Measurements from ENCODE around the gene NAV1.

The NAV1 gene

DNA sequence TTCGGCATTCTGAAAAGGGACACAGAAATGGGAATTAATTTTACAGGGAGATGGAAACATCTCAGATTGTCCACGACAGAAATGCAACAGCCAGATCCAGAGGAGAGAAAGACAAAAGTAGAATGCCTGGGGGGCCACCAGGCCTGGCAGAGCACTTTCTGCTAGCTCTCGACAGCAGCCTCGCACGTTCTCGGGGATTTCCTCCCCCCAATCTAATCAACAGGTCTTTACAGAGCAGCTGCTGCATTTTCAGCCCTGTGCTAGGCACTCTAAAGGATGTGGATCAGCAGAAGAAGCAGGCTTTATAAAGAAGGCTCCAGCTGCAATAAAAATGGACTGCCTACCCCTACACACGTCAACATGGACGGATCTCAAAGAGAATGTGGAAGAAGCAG, 42.6 kb upstream of the NAV1 start:
- Histone ChIP-seq H3K4me3 (ENCODE audit: insufficient read depth, low read depth, low read length, poor library complexity, severe bottlenecking) (no peak overlapping the region), H3K36me3 (ENCODE audit: control insufficient read depth, insufficient read depth, low read length) (peaks cover 36% of the 10 kb centered on the region), H3K27me3 (replicated peaks; ENCODE audit: control insufficient read depth, insufficient read depth, low read length, poor library complexity, severe bottlenecking) (no peaks in the 10 kb centered on the region), H3K27ac (ENCODE audit: insufficient read depth, low read length, poor library complexity, severe bottlenecking) (no peak overlapping the region), H3K4me1 (ENCODE audit: control insufficient read depth, insufficient read depth, low read length, poor library complexity, severe bottlenecking) (no peaks in the 10 kb centered on the region), H3K9me3 (ENCODE audit: control insufficient read depth, low read length) (no peaks in the 10 kb centered on the region)
- no peak for DNase-seq

DNA sequence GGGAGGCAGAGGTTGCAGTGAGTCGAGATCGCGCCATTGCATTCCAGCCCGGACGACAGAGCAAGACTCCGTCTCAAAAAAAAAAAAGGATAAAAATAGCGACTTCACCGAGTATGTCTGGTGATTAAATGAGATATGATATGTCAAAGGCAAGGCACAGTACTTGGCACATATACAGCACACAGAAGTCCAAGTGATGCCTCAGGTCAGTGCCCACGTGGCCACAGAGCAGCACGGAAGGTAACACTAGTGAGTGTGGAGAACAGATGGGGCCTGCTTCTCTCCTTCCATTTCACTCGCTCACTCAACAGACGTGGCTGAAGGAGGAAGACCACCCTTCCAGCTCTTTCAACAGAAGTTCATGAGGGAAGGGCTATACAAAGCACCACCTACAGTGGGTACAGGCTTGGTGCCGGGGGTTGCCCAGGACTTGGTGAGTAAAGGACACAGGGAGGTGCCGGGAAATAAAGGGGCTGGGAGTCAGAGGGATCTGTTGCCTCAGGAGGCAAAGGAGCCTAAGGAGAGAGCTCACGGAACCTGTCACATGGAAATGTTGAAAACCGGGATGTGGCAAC, 40.9 kb upstream of the NAV1 start:
- H3K36me3 ChIP-seq (ENCODE audit: control insufficient read depth, insufficient read depth, low read length) = peaks cover 33% of the 10 kb centered on the region

DNA sequence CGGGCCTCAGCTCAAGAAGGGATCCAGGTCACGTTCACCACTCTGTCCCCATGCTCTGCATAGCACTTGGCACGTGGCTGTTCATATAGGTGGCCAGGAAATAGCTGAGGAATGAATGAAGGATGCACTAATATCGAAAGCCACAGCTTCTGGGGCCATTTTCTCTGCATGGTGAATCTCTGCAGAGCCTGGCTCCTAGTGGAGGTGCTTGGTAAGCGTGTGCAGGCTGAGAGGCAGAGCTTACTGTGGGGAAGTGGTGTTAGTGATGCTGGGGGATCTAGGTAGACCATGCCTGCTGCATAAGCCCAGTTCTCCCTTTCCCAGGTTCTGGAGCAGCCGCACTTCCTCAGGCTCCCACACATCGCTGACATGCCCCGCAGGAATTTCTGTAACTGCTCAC, 40.3 kb upstream of the NAV1 start:
- Histone ChIP-seq H3K9me3 (ENCODE audit: control insufficient read depth, low read length) (no peaks in the 10 kb centered on the region), H3K36me3 (ENCODE audit: control insufficient read depth, insufficient read depth, low read length) (peaks cover 29% of the 10 kb centered on the region), H3K27ac (ENCODE audit: insufficient read depth, low read length, poor library complexity, severe bottlenecking) (no peak overlapping the region), H3K4me1 (ENCODE audit: control insufficient read depth, insufficient read depth, low read length, poor library complexity, severe bottlenecking) (no peaks in the 10 kb centered on the region), H3K27me3 (replicated peaks; ENCODE audit: control insufficient read depth, insufficient read depth, low read length, poor library complexity, severe bottlenecking) (no peaks in the 10 kb centered on the region), H3K4me3 (ENCODE audit: insufficient read depth, low read depth, low read length, poor library complexity, severe bottlenecking) (no peak overlapping the region)
- no peak for DNase-seq

More for the DNA sequence above, 40.9 kb upstream of the NAV1 start:
- no peaks in the 10 kb centered on the region for H3K9me3 ChIP-seq (ENCODE audit: control insufficient read depth, low read length)
- no peaks in the 10 kb centered on the region for H3K4me1 ChIP-seq (ENCODE audit: control insufficient read depth, insufficient read depth, low read length, poor library complexity, severe bottlenecking)
- no peak overlapping the region for H3K4me3 ChIP-seq (ENCODE audit: insufficient read depth, low read depth, low read length, poor library complexity, severe bottlenecking)
- DNase-seq = no peak
- H3K27me3 ChIP-seq (replicated peaks; ENCODE audit: control insufficient read depth, insufficient read depth, low read length, poor library complexity, severe bottlenecking) = no peaks in the 10 kb centered on the region
- no peak overlapping the region for H3K27ac ChIP-seq (ENCODE audit: insufficient read depth, low read length, poor library complexity, severe bottlenecking)

DNA sequence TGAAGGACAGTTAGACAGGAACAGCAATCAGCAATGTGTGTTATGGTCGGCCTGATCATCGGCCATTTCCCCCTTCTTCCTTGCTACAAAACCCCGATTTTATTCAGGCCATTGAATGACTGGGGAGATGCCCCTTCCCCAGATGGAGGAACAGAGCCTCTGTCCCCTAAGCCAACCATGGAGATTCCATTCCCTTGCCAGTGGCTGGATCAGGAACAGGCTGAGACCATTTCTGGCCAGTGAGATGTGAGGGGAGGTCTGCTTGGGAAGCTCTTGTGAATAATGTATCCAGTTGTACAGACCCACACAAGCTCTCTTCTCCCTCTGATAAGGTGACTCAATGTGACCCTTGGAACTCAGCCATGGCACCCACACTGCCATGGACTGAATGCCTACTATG, 39.7 kb upstream of the NAV1 start:
- H3K4me1 ChIP-seq (ENCODE audit: control insufficient read depth, insufficient read depth, low read length, poor library complexity, severe bottlenecking) = no peaks in the 10 kb centered on the region
- DNase-seq = no peak
- H3K36me3 ChIP-seq (ENCODE audit: control insufficient read depth, insufficient read depth, low read length) = peaks cover 23% of the 10 kb centered on the region

DNA sequence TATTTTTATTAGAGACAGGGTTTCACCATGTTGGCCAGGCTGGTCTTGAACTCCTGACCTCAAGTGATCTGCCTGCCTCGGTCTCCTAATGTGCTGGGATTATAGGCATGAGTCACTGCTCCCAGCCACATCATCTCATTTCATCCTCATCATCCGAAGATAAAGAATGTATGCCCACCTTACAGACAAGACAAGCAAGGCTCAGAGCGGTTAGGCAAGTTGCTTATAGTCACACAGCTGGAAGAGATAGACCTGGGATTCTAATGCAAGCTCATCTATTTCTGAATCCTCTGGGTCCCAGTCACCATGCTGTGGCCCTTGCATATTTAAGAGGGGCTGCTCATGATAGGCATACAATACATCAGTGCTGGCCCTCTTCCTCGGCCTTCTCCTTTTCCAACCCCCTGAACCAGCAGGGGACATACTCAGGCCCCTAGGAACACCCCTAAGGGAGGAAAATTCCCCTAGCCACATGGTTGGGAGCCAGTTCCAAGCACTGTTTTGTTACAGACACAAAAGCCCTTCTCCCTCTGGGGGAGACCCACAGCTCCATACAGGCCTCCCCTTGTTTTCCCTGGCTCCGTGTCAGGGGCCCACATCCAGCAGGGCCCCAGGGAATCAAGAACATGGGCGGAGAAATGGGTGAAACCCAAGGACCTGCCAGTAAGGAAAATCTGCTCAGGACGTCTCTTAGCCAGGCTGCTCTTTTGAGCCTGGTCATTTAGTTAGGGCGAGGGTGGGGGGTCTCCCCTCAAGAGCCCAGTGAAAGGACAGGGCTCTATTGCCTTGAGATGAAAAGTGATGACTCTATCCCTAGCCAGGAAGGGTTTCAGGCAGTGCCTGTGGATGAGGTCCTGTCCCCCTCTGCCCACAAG, 38.9 kb upstream of the NAV1 start:
- H3K4me1 ChIP-seq (ENCODE audit: control insufficient read depth, insufficient read depth, low read length, poor library complexity, severe bottlenecking) = peaks cover 2% of the 10 kb centered on the region
- H3K27me3 ChIP-seq (replicated peaks; ENCODE audit: control insufficient read depth, insufficient read depth, low read length, poor library complexity, severe bottlenecking) = no peaks in the 10 kb centered on the region
- no peak for DNase-seq
- H3K9me3 ChIP-seq (ENCODE audit: control insufficient read depth, low read length) = no peaks in the 10 kb centered on the region
- peaks cover 16% of the 10 kb centered on the region for H3K36me3 ChIP-seq (ENCODE audit: control insufficient read depth, insufficient read depth, low read length)
- H3K4me3 ChIP-seq (ENCODE audit: insufficient read depth, low read depth, low read length, poor library complexity, severe bottlenecking) = no peak overlapping the region
- H3K27ac ChIP-seq (ENCODE audit: insufficient read depth, low read length, poor library complexity, severe bottlenecking) = no peak overlapping the region

More for the DNA sequence above, 39.7 kb upstream of the NAV1 start:
- no peaks in the 10 kb centered on the region for H3K27me3 ChIP-seq (replicated peaks; ENCODE audit: control insufficient read depth, insufficient read depth, low read length, poor library complexity, severe bottlenecking)
- H3K27ac ChIP-seq (ENCODE audit: insufficient read depth, low read length, poor library complexity, severe bottlenecking) = no peak overlapping the region
- no peaks in the 10 kb centered on the region for H3K9me3 ChIP-seq (ENCODE audit: control insufficient read depth, low read length)
- no peak overlapping the region for H3K4me3 ChIP-seq (ENCODE audit: insufficient read depth, low read depth, low read length, poor library complexity, severe bottlenecking)

DNA sequence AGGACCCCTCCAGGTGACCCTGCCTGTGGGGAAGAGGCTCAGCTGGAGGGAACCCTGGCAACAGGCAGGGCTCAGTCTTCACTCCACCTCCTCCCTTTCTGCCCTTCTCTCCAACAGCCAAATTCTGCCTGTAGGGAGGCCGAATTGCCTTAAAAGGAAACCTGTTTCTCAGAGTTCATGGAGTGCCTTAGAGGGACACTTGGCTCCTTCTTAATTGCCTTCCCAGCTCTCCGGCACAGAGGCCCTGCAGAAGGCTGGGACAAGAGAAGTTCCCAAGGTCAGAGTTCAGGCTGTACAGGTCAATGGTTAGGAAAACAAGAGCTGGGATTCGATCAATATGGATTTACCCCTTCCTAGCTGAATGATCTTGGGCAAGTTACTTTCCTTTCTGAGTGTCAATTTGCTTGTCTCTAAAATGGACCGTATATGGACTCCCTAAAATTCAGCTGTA, 38.2 kb upstream of the NAV1 start:
- Histone ChIP-seq H3K4me1 (ENCODE audit: control insufficient read depth, insufficient read depth, low read length, poor library complexity, severe bottlenecking) (peaks cover 8% of the 10 kb centered on the region), H3K9me3 (ENCODE audit: control insufficient read depth, low read length) (no peaks in the 10 kb centered on the region), H3K36me3 (ENCODE audit: control insufficient read depth, insufficient read depth, low read length) (peaks cover 10% of the 10 kb centered on the region), H3K27me3 (replicated peaks; ENCODE audit: control insufficient read depth, insufficient read depth, low read length, poor library complexity, severe bottlenecking) (no peaks in the 10 kb centered on the region), H3K27ac (ENCODE audit: insufficient read depth, low read length, poor library complexity, severe bottlenecking) (no peak overlapping the region), H3K4me3 (ENCODE audit: insufficient read depth, low read depth, low read length, poor library complexity, severe bottlenecking) (no peak overlapping the region)
- DNase-seq = no peak

DNA sequence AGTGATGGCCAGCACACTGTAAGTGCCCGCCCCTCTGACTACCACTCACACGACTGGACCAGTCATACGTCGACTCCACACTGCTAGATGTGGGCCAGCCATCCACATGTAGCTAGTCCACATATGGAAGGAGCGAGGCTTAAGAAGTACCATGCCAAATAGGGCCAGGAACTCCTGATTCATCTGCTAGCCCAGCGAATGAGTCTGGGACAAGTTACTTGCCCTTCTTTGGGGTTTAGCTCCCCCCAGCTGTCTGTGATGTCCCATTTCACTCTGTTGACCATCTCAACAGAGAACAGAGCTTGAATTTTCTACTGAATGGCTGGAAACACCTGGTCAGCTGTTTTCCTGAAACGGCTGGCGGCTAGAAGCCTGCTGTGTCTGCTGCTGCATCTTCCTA, 37.8 kb upstream of the NAV1 start:
- Histone ChIP-seq H3K27me3 (replicated peaks; ENCODE audit: control insufficient read depth, insufficient read depth, low read length, poor library complexity, severe bottlenecking) (no peaks in the 10 kb centered on the region), H3K27ac (ENCODE audit: insufficient read depth, low read length, poor library complexity, severe bottlenecking) (no peak overlapping the region), H3K4me1 (ENCODE audit: control insufficient read depth, insufficient read depth, low read length, poor library complexity, severe bottlenecking) (peaks cover 13% of the 10 kb centered on the region), H3K36me3 (ENCODE audit: control insufficient read depth, insufficient read depth, low read length) (peaks cover 6% of the 10 kb centered on the region), H3K4me3 (ENCODE audit: insufficient read depth, low read depth, low read length, poor library complexity, severe bottlenecking) (no peak overlapping the region), H3K9me3 (ENCODE audit: control insufficient read depth, low read length) (no peaks in the 10 kb centered on the region)
- DNase-seq = no peak

DNA sequence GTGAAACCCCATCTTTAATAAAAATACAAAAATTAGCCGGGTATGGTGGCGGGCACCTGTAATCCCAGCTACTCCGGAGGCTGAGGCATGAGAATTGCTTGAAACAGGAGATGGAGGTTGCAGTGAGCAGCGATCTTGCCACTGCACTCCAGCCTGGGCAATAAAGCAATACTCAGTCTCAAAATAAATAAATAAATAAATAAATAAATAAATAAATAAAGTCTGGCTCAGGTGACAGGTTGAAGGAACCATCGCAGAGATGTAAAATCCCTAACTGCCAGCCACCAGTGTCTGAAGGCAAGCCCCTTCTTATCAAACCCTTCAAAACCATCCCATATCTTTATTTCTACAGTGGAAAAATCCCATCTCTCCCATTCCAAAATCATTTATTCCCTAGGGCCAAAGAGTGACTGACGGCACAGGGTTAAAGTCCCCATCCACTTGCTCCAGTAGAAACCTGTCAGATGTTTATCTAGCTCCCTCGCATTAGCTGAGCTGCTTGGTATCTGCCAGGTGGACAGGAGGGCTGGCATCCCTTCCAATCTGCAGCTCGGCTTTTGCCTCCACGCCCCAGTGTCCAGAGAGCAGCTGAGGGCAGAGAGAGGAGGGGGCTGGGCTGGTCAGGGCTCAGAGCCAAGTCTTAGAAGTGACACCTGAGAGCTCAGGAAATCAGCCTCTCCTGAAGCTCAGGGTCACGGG, 37.0 kb upstream of the NAV1 start:
- Histone ChIP-seq H3K27ac (ENCODE audit: insufficient read depth, low read length, poor library complexity, severe bottlenecking) (no peak overlapping the region), H3K36me3 (ENCODE audit: control insufficient read depth, insufficient read depth, low read length) (peaks cover 3% of the 10 kb centered on the region), H3K4me3 (ENCODE audit: insufficient read depth, low read depth, low read length, poor library complexity, severe bottlenecking) (no peak overlapping the region), H3K9me3 (ENCODE audit: control insufficient read depth, low read length) (no peaks in the 10 kb centered on the region), H3K4me1 (ENCODE audit: control insufficient read depth, insufficient read depth, low read length, poor library complexity, severe bottlenecking) (peaks cover 14% of the 10 kb centered on the region), H3K27me3 (replicated peaks; ENCODE audit: control insufficient read depth, insufficient read depth, low read length, poor library complexity, severe bottlenecking) (no peaks in the 10 kb centered on the region)
- DNase-seq = no peak

DNA sequence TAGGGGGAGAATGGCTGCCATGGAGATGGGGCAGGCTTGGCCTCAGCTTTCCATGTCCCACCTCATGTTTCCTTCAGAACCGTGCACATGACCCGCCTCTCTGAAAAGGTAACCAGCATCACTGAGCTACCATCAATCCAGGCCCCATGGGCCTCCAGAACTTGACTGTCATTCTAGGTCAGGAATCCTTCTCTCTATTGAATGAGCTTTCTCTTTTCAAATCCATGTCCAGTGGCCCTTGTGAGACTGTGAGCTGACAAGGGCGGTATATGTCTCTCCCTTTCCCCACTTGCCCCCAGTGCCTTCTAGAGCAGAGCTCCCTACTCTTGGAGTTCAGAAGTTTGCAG, 36.4 kb upstream of the NAV1 start:
- no peak for DNase-seq
- H3K27ac ChIP-seq (ENCODE audit: insufficient read depth, low read length, poor library complexity, severe bottlenecking) = no peak overlapping the region
- no peaks in the 10 kb centered on the region for H3K9me3 ChIP-seq (ENCODE audit: control insufficient read depth, low read length)
- no peak overlapping the region for H3K4me3 ChIP-seq (ENCODE audit: insufficient read depth, low read depth, low read length, poor library complexity, severe bottlenecking)
- H3K4me1 ChIP-seq (ENCODE audit: control insufficient read depth, insufficient read depth, low read length, poor library complexity, severe bottlenecking) = peaks cover 18% of the 10 kb centered on the region
- peaks cover 3% of the 10 kb centered on the region for H3K36me3 ChIP-seq (ENCODE audit: control insufficient read depth, insufficient read depth, low read length)
- no peaks in the 10 kb centered on the region for H3K27me3 ChIP-seq (replicated peaks; ENCODE audit: control insufficient read depth, insufficient read depth, low read length, poor library complexity, severe bottlenecking)
